Colonic mucosa (tissue), 4 donors: ENCODE measurements around the gene XAF1. TPM values are rescaled to one million over a fixed set of nuclear protein-coding genes. Genes with fewer than 3 reads are reported as not detected.

ENCODE experiments used
- DNase-seq: peaks from one replicate; pipeline ENCODE4 v3.0.0-alpha.2; 2020
- H3K27ac ChIP-seq: fragments of 200-600 bp; one replicate; pipeline ENCODE4 v1.8.0; 2021
- H3K27me3 ChIP-seq: fragments of 200-600 bp; one replicate; pipeline ENCODE4 v1.8.0; 2021
- H3K36me3 ChIP-seq: fragments of 200-600 bp; one replicate; pipeline ENCODE4 v1.8.0; 2021
- H3K4me1 ChIP-seq: fragments of 200-600 bp; one replicate; pipeline ENCODE4 v1.8.0; 2021; ENCODE audit warnings: mild to moderate bottlenecking
- H3K4me3 ChIP-seq: fragments of 200-600 bp; one replicate; pipeline ENCODE4 v1.8.0; 2021
- H3K9ac ChIP-seq, 2 donors: one replicate each; pipeline ENCODE4 v1.7.0; 2013; ENCODE audit warnings: control low read depth in 2 of 2, low read depth in 2 of 2, low read length in 2 of 2
- H3K9me3 ChIP-seq: fragments of 200-600 bp; one replicate; pipeline ENCODE4 v1.8.0; 2021
- CTCF ChIP-seq: fragments of 200-600 bp; IDR thresholded peaks from one replicate; pipeline ENCODE4 v1.8.0; 2022; ENCODE audit warnings: antibody characterized with exemption, mild to moderate bottlenecking
- intact Hi-C: fragments of 100-400 bp; cut with DNase I; formaldehyde crosslinking; loops from one replicate; pipeline ENCODE4 v1.14.1; 2022
- total RNA-seq, 2 donors: library from RNA; stranded (reverse); fragmentation: NEBNext Ultra II Directional in 1 of 2; extraction: Animal tissue kit (Norgen Biotek cat#: 25700) in 1 of 2; gene quantifications; one replicate each; pipeline ENCODE4 v1.2.1, GENCODE V29; 2021
- donor health status: healthy.
- donor health status: DM: no; HTN: no; CAD: no.
- donor health status: DM: no; HTN: no; CAD: no.

The XAF1 gene
- total RNA-seq, 2 donors from 2014 or later: 8.5 to 11.7 TPM

GRCh38 chr17:6711081-6711674, 44.7 kb upstream of the XAF1 start:
- Histone ChIP-seq H3K4me3 (no peak overlapping the region), H3K9me3 (no peaks in the 10 kb centered on the region), H3K4me1 (no peaks in the 10 kb centered on the region), H3K27ac (no peak overlapping the region), H3K9ac (no peak overlapping the region), H3K36me3 (no peaks in the 10 kb centered on the region), H3K27me3 (peaks cover 18% of the 10 kb centered on the region)
- no peak for DNase-seq
- no peak for TF ChIP-seq CTCF
- intact Hi-C loops: no loop called here

GRCh38 chr17:6711681-6712057, 44.2 kb upstream of the XAF1 start:
- no peak overlapping the region for H3K9ac ChIP-seq
- no peak overlapping the region for H3K27ac ChIP-seq
- H3K4me3 ChIP-seq: no peak overlapping the region
- intact Hi-C loops: no loop called here
- peaks cover 18% of the 10 kb centered on the region for H3K27me3 ChIP-seq
- DNase-seq: no peak
- no peaks in the 10 kb centered on the region for H3K9me3 ChIP-seq
- TF ChIP-seq CTCF: no peak
- no peaks in the 10 kb centered on the region for H3K36me3 ChIP-seq
- no peaks in the 10 kb centered on the region for H3K4me1 ChIP-seq

- H3K27me3 ChIP-seq: peaks cover 18% of the 10 kb centered on the region
These were observed 43.6 kb upstream of the XAF1 start for GRCh38 chr17:6712058-6712853.

GRCh38 chr17:6712854-6713129, 43.1 kb upstream of the XAF1 start:
- no peak for DNase-seq
- Histone ChIP-seq H3K27ac (no peak overlapping the region), H3K4me3 (no peak overlapping the region), H3K4me1 (no peaks in the 10 kb centered on the region), H3K27me3 (peaks cover 18% of the 10 kb centered on the region), H3K9ac (no peak overlapping the region), H3K36me3 (no peaks in the 10 kb centered on the region), H3K9me3 (no peaks in the 10 kb centered on the region)
- intact Hi-C loops: no loop called here
- no peak for TF ChIP-seq CTCF

More at GRCh38 chr17:6712058-6712853, 43.6 kb upstream of the XAF1 start:
- DNase-seq: no peak
- Histone ChIP-seq H3K4me3 (no peak overlapping the region), H3K4me1 (no peaks in the 10 kb centered on the region), H3K27ac (no peak overlapping the region), H3K9me3 (no peaks in the 10 kb centered on the region), H3K36me3 (no peaks in the 10 kb centered on the region), H3K9ac (no peak overlapping the region)
- TF ChIP-seq CTCF: no peak
- intact Hi-C loops: no loop called here

GRCh38 chr17:6713130-6713917, 42.5 kb upstream of the XAF1 start, which contains the start of gene SLC13A5:
Gene SLC13A5, minus strand, starts transcription at chr17:6713369. Its CDS starts 36 bp downstream, at chr17:6713333.
- intact Hi-C loops: no loop called here
- no peaks in the 10 kb centered on the region for H3K4me1 ChIP-seq
- H3K27ac ChIP-seq: no peak within 1 kb of the TSS
- no peak within 1 kb of the TSS for H3K9ac ChIP-seq
- TF ChIP-seq CTCF: no peak
- peaks cover 18% of the 10 kb centered on the region for H3K27me3 ChIP-seq
- DNase-seq: no peak
- H3K9me3 ChIP-seq: no peaks in the 10 kb centered on the region
- no peaks in the 10 kb centered on the region for H3K36me3 ChIP-seq
- no peak within 1 kb of the TSS for H3K4me3 ChIP-seq
